ENCODE measurements around the gene TNFSF13.

Gene TNFSF13

GRCh38 chr17:7558544-7559319 is at the start of gene TNFSF13:
Gene TNFSF13, plus strand, starts transcription at chr17:7558750. Its CDS starts 290 bp downstream, at chr17:7559040.
- DNase-seq (ENCODE audit: low read depth in 2 of 2) = no peak

GRCh38 chr17:7508846-7509245 is 49.7 kb upstream of the TNFSF13 start:
- no peak for DNase-seq (ENCODE audit: low read depth in 2 of 2)

- no peak for DNase-seq (ENCODE audit: low read depth in 2 of 2)
Measured at GRCh38 chr17:7509937-7510336, 48.6 kb upstream of the TNFSF13 start.

GRCh38 chr17:7511108-7511507 is 47.4 kb upstream of the TNFSF13 start:
- no peak for DNase-seq (ENCODE audit: low read depth in 2 of 2)

- no peak for DNase-seq (ENCODE audit: low read depth in 2 of 2)
Measured at GRCh38 chr17:7512105-7512504, 46.4 kb upstream of the TNFSF13 start.

GRCh38 chr17:7512824-7513540 is 45.6 kb upstream of the TNFSF13 start:
- no peak for DNase-seq (ENCODE audit: low read depth in 2 of 2)

- no peak for DNase-seq (ENCODE audit: low read depth in 2 of 2)
Measured at GRCh38 chr17:7513850-7514419, 44.6 kb upstream of the TNFSF13 start.

GRCh38 chr17:7515911-7516610 is 42.5 kb upstream of the TNFSF13 start:
- DNase-seq (ENCODE audit: low read depth in 2 of 2) = no peak

GRCh38 chr17:7523033-7523432 is 35.5 kb upstream of the TNFSF13 start:
- peak in 1 of 2 donors; percentile 33 for DNase-seq (ENCODE audit: low read depth in 2 of 2)

- DNase-seq (ENCODE audit: low read depth in 2 of 2) = no peak
Measured at GRCh38 chr17:7528842-7529241, 29.7 kb upstream of the TNFSF13 start.

- DNase-seq (ENCODE audit: low read depth in 2 of 2) = no peak
Measured at GRCh38 chr17:7530023-7530900, 28.3 kb upstream of the TNFSF13 start.

GRCh38 chr17:7538050-7538449 is 20.5 kb upstream of the TNFSF13 start:
- no peak for DNase-seq (ENCODE audit: low read depth in 2 of 2)

- DNase-seq (ENCODE audit: low read depth in 2 of 2) = no peak
Measured at GRCh38 chr17:7538891-7539545, 19.5 kb upstream of the TNFSF13 start.

GRCh38 chr17:7541074-7541621 is 17.4 kb upstream of the TNFSF13 start:
- no peak for DNase-seq (ENCODE audit: low read depth in 2 of 2)

- DNase-seq (ENCODE audit: low read depth in 2 of 2) = no peak
Measured at GRCh38 chr17:7544911-7545310, 13.6 kb upstream of the TNFSF13 start.

- peak in 1 of 2 donors; percentile 42 for DNase-seq (ENCODE audit: low read depth in 2 of 2)
Measured at GRCh38 chr17:7548585-7549400, 9.8 kb upstream of the TNFSF13 start, which contains the start of gene TNFSF12. Gene TNFSF12, plus strand, starts transcription at chr17:7549058. Its CDS starts 96 bp downstream, at chr17:7549154.

GRCh38 chr17:7549401-7550055 is 9.0 kb upstream of the TNFSF13 start:
- no peak for DNase-seq (ENCODE audit: low read depth in 2 of 2)

GRCh38 chr17:7550344-7550743 is 8.2 kb upstream of the TNFSF13 start:
- no peak for DNase-seq (ENCODE audit: low read depth in 2 of 2)

GRCh38 chr17:7551396-7551795 is 7.2 kb upstream of the TNFSF13 start:
- no peak for DNase-seq (ENCODE audit: low read depth in 2 of 2)

Measured in stimulated activated CD8-positive, alpha-beta memory T cell treated with anti-CD3 and anti-CD28 coated beads, Interleukin-2, amount 100 ng/mL, for 1 hour (primary cell).